T follicular helper cell (primary cell): ENCODE results near the gene GSKIP.
"Not testable (repeated sequence)": the region's sequence is repeated elsewhere in the genome, so short reads cannot be mapped to it uniquely, and the experiment has no call there.

Experiments used
- DNase-seq: peaks from one replicate; pipeline ENCODE4 v3.0.0-alpha.2; 2020; ENCODE audit warnings: low read depth
- total RNA-seq, 2 experiments: gene quantifications; one replicate each; lab custom pipeline; 2026; lab: John Stamatoyannopoulos, UW

GSKIP gene
- total RNA-seq, result 25.5 to 30.3 reads per million in 2 experiments

GRCh38 chr14:96362965-96363750 is at the start of gene GSKIP, which contains the start of gene ATG2B:
GSKIP (plus strand) TSS chr14:96363526; CDS start chr14:96382248, 18,722 bp downstream.
ATG2B (minus strand) TSS chr14:96363341; CDS start chr14:96362976, 365 bp downstream.
- peak; percentile 97 for DNase-seq

GRCh38 chr14:96316087-96316486 is 47.2 kb upstream of the GSKIP start:
- no peak for DNase-seq

GRCh38 chr14:96318836-96319235 is 44.5 kb upstream of the GSKIP start:
- no peak for DNase-seq

GRCh38 chr14:96320605-96321004 is 42.7 kb upstream of the GSKIP start:
- no peak for DNase-seq

GRCh38 chr14:96324219-96324618 is 39.1 kb upstream of the GSKIP start:
- no peak for DNase-seq

- DNase-seq, result no peak
These were observed 24.8 kb upstream of the GSKIP start for GRCh38 chr14:96338551-96338950.

- DNase-seq, result no peak
These were observed 22.0 kb upstream of the GSKIP start for GRCh38 chr14:96341323-96341722.

- DNase-seq, result no peak
These were observed 17.7 kb upstream of the GSKIP start for GRCh38 chr14:96345669-96346068.

- not testable (repeated sequence) for DNase-seq
These were observed 15.4 kb upstream of the GSKIP start for GRCh38 chr14:96347957-96348356.

GRCh38 chr14:96349286-96350075 is 13.8 kb upstream of the GSKIP start:
- no peak for DNase-seq

- DNase-seq, result no peak
These were observed 11.3 kb upstream of the GSKIP start for GRCh38 chr14:96351986-96352385.

GRCh38 chr14:96352708-96353107 is 10.6 kb upstream of the GSKIP start:
- no peak for DNase-seq

- DNase-seq, result no peak
These were observed 9.1 kb upstream of the GSKIP start for GRCh38 chr14:96354246-96354645.

- no peak for DNase-seq
These were observed 6.1 kb upstream of the GSKIP start for GRCh38 chr14:96357216-96357615.

- DNase-seq, result no peak
These were observed 3.4 kb upstream of the GSKIP start for GRCh38 chr14:96359959-96360358.

- peak; percentile 51 for DNase-seq
These were observed 1.0 kb upstream of the GSKIP start for GRCh38 chr14:96362071-96362964.

- peak; percentile 18 for DNase-seq
These were observed 518 bp downstream of the GSKIP start for GRCh38 chr14:96363751-96364336.

GRCh38 chr14:96364962-96365361 is 1.6 kb downstream of the GSKIP start:
- DNase-seq, result no peak

GRCh38 chr14:96368534-96368933 is 5.2 kb downstream of the GSKIP start:
- DNase-seq, result no peak

- DNase-seq, result no peak
These were observed 7.2 kb downstream of the GSKIP start for GRCh38 chr14:96370528-96370927.

GRCh38 chr14:96373538-96373937 is 10.2 kb downstream of the GSKIP start:
- DNase-seq, result no peak

GRCh38 chr14:96376093-96376492 is 12.8 kb downstream of the GSKIP start:
- DNase-seq, result no peak
